Measurements from ENCODE around the gene TAAR5. TPM values are rescaled to one million over a fixed set of nuclear protein-coding genes. Genes with fewer than 3 reads are reported as not detected.

The TAAR5 gene
- total RNA-seq, 1 experiment from 2014 or later, result not detected

DNA sequence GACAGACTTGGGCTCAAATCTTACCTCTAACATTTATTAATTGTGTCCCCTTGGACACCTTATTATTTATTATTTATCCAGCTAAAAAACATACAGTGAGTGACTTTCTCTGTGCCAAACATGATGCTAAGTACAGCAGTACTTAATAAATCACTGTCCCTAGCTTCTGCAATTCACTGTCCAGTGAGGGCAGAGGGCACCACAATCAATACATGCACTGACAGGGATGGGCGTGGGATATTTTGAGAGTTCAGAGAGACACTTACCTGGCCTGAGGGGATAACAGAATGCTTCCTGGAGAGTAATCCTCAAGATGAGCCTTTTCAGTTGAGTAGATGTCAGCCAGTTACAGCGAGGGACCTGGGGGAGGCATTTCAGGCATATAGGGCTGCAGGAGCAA lies 43.8 kb upstream of the TAAR5 start:
- TF ChIP-seq, protein P1, sequence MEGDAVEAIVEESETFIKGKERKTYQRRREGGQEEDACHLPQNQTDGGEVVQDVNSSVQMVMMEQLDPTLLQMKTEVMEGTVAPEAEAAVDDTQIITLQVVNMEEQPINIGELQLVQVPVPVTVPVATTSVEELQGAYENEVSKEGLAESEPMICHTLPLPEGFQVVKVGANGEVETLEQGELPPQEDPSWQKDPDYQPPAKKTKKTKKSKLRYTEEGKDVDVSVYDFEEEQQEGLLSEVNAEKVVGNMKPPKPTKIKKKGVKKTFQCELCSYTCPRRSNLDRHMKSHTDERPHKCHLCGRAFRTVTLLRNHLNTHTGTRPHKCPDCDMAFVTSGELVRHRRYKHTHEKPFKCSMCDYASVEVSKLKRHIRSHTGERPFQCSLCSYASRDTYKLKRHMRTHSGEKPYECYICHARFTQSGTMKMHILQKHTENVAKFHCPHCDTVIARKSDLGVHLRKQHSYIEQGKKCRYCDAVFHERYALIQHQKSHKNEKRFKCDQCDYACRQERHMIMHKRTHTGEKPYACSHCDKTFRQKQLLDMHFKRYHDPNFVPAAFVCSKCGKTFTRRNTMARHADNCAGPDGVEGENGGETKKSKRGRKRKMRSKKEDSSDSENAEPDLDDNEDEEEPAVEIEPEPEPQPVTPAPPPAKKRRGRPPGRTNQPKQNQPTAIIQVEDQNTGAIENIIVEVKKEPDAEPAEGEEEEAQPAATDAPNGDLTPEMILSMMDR (IDR thresholded peaks at IDR 0.05; ENCODE audit: unreplicated experiment), result no peak
- Mint-ChIP-seq H3K27me3 (ENCODE audit: insufficient read depth, unreplicated experiment) (peaks cover 82% of the 10 kb centered on the region), H3K36me3 (ENCODE audit: insufficient read depth, unreplicated experiment) (peaks cover 6% of the 10 kb centered on the region), H3K4me1 (ENCODE audit: insufficient read depth, unreplicated experiment) (no peaks in the 10 kb centered on the region), H3K27ac (ENCODE audit: low read depth, unreplicated experiment) (no peak overlapping the region), H3K9me3 (ENCODE audit: unreplicated experiment) (peaks cover 3% of the 10 kb centered on the region), H3K4me3 (ENCODE audit: unreplicated experiment) (no peak overlapping the region)
- POLR2A ChIA-PET, result interaction anchor here (0.5 to 0.6 kb wide), 2 partner anchors 108 to 295 kb away, joined by 3 read pairs; no protein-coding TSS in a partner anchor
- no TSS peak for BruUV-seq (replicated peaks)
- no peak for DNase-seq (ENCODE audit: unreplicated experiment)
- intact Hi-C loops (cut with micrococcal nuclease), result no loop called here
- CTCF ChIA-PET, result interaction anchor here (0.9 to 1.0 kb wide), 2 partner anchors 37 to 103 kb away, joined by 3 to 4 read pairs; no protein-coding TSS in a partner anchor

DNA sequence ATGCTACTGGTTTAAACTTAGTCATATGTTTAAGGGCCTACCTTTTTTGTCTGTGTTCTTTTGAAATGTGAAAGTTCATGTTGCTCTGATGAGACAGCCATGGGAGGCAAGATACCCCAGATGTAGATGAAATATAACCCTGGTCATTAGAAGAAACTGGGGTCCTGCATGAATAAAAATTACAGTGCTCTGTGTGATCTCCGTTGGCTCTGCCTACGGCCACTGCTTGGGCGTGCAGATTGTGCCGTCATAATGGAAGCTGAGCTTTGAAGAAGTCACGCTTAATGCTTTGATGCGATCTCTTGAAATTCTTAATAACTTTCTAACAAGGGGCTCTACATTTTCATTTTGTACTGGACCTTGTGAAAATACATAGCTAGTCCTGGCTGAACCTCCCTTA lies 34.6 kb upstream of the TAAR5 start, which contains the start of gene TAAR2:
Gene TAAR2, minus strand, starts transcription at position 101 of the 400 bp plus-strand sequence. Its CDS starts 0 bp downstream, at position 101.
- Mint-ChIP-seq H3K9me3 (ENCODE audit: unreplicated experiment) (peaks cover 9% of the 10 kb centered on the region), H3K36me3 (ENCODE audit: insufficient read depth, unreplicated experiment) (no peaks in the 10 kb centered on the region), H3K27me3 (ENCODE audit: insufficient read depth, unreplicated experiment) (peaks cover 45% of the 10 kb centered on the region), H3K27ac (ENCODE audit: low read depth, unreplicated experiment) (no peak within 1 kb of the TSS), H3K4me3 (ENCODE audit: unreplicated experiment) (no peak within 1 kb of the TSS), H3K4me1 (ENCODE audit: insufficient read depth, unreplicated experiment) (no peaks in the 10 kb centered on the region)
- TF ChIP-seq, protein P1 (IDR thresholded peaks at IDR 0.05; ENCODE audit: unreplicated experiment), result no peak
- POLR2A ChIA-PET, result no interaction called here
- intact Hi-C loops (cut with micrococcal nuclease), result no loop called here
- DNase-seq (ENCODE audit: unreplicated experiment), result no peak
- CTCF ChIA-PET, result no interaction called here
- no TSS peak for BruUV-seq (replicated peaks)

DNA sequence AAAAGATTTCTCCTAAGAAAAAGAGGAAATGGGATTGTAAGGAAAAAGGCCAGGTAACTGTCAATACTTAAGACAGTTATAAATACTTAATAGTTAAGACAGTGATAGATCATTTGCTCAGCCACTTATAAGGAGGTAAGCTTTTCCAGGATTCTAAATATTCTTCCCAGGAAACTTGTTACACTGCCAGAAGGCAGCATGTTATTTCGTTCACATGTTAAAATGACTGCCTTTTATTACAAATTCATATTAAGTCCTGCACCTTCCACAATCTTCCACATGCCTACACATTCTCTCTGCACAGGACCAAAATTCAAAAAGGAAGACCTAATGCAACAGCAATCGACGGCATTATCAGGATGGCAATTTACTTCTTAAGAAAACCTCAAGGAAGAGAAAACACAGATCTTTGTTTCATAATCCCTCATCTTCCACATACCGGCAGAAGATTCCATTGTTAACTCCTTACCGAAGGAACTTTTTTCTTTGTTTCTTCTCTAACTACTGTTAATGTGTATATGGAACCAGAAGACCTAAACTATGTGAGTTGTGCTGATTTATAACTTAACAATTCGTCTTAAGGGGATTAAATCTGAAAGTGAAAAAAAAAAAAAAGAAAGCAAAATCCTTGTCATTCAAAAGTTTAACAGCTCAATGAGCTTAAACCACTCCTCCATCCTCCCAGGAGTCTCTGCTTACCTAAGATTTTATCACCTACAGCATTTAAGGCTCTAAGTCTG lies 33.7 kb upstream of the TAAR5 start:
- TF ChIP-seq, protein P1 (IDR thresholded peaks at IDR 0.05; ENCODE audit: unreplicated experiment), result no peak
- no peaks in the 10 kb centered on the region for H3K36me3 Mint-ChIP-seq (ENCODE audit: insufficient read depth, unreplicated experiment)
- ChIA-PET POLR2A (no interaction called here), CTCF (interaction anchor here (0.7 kb wide), 1 partner anchor 33 kb away, joined by 3 read pairs; no protein-coding TSS in a partner anchor)
- no peak for DNase-seq (ENCODE audit: unreplicated experiment)
- intact Hi-C loops (cut with micrococcal nuclease), result no loop called here
- no TSS peak for BruUV-seq (replicated peaks)
- no peak overlapping the region for H3K4me3 Mint-ChIP-seq (ENCODE audit: unreplicated experiment)
- peaks cover 40% of the 10 kb centered on the region for H3K27me3 Mint-ChIP-seq (ENCODE audit: insufficient read depth, unreplicated experiment)
- H3K9me3 Mint-ChIP-seq (ENCODE audit: unreplicated experiment), result peaks cover 6% of the 10 kb centered on the region
- H3K27ac Mint-ChIP-seq (ENCODE audit: low read depth, unreplicated experiment), result no peak overlapping the region
- no peaks in the 10 kb centered on the region for H3K4me1 Mint-ChIP-seq (ENCODE audit: insufficient read depth, unreplicated experiment)

DNA sequence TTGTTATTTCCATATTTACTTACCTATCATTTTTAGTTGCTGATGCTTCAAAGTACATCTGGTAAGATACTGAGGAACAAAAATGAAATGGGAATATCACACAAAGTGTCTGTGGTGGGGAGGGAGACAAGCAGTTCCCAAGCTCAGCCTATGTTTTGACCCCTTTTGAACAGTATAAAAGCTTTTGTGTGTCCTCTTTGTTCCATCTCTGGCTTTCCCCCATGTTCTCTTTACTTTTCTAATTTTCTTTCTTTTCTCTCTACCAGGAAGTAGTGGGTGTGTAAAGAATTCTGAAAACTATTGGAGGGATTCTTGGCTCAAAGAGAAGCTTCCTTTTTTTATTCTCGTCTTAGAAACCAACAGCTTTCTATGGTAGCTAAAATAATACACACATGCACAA lies 27.1 kb upstream of the TAAR5 start:
- Mint-ChIP-seq H3K27ac (ENCODE audit: low read depth, unreplicated experiment) (no peak overlapping the region), H3K4me3 (ENCODE audit: unreplicated experiment) (no peak overlapping the region), H3K36me3 (ENCODE audit: insufficient read depth, unreplicated experiment) (no peaks in the 10 kb centered on the region), H3K27me3 (ENCODE audit: insufficient read depth, unreplicated experiment) (peaks cover 16% of the 10 kb centered on the region), H3K4me1 (ENCODE audit: insufficient read depth, unreplicated experiment) (peaks cover 5% of the 10 kb centered on the region), H3K9me3 (ENCODE audit: unreplicated experiment) (no peaks in the 10 kb centered on the region)
- DNase-seq (ENCODE audit: unreplicated experiment), result no peak
- CTCF ChIA-PET, result interaction anchor here (0.8 to 1.3 kb wide), 4 partner anchors 18 to 52 kb away, joined by 3 read pairs; no protein-coding TSS in a partner anchor
- POLR2A ChIA-PET, result interaction anchor here (0.7 kb wide), 2 partner anchors 99 to 196 kb away, joined by 3 read pairs; no protein-coding TSS in a partner anchor
- BruUV-seq (replicated peaks), result no TSS peak
- intact Hi-C loops (cut with micrococcal nuclease), result no loop called here
- TF ChIP-seq, protein P1 (IDR thresholded peaks at IDR 0.05; ENCODE audit: unreplicated experiment), result no peak
